Stimulated activated naive B cell treated with anti-CD40 and anti-IgM and Interleukin-4, amounts not matched to agents 10 μg/mL and 1 μg/mL and 100 μg/mL, for 72 hours (primary cell): Measurements from ENCODE around the gene TMEM254.
"Not testable (repeated sequence)": the region's sequence is repeated elsewhere in the genome, so short reads cannot be mapped to it uniquely, and the experiment has no call there.

Experiments
- ATAC-seq, 2 donors: fragments of 150-1000 bp; cut with Tn5 transposase; replicated peaks; 2 replicates each; pipeline ENCODE4 v1.10.0; 2021; ENCODE audit warnings: moderate library complexity in 1 of 2
- DNase-seq: peaks from one replicate; pipeline ENCODE4 v3.0.0; 2021
- H3K27ac Mint-ChIP-seq: one replicate; pipeline ENCODE4 v1.8.0; 2022; ENCODE audit warnings: mild to moderate bottlenecking, mixed read lengths
- H3K27me3 Mint-ChIP-seq, 2 donors: one replicate each; pipeline ENCODE4 v1.8.0; 2022; ENCODE audit warnings: mixed read lengths in 2 of 2
- H3K36me3 Mint-ChIP-seq, 2 donors: one replicate each; pipeline ENCODE4 v1.8.0; 2022; ENCODE audit warnings: mixed read lengths in 2 of 2, mild to moderate bottlenecking in 1 of 2
- H3K4me1 Mint-ChIP-seq, 2 donors: one replicate each; pipeline ENCODE4 v1.8.0; 2022; ENCODE audit warnings: mixed read lengths in 2 of 2, mild to moderate bottlenecking in 1 of 2
- H3K4me3 Mint-ChIP-seq, 2 donors: one replicate each; pipeline ENCODE4 v1.8.0; 2022; ENCODE audit warnings: mild to moderate bottlenecking in 2 of 2, mixed read lengths in 2 of 2, moderate library complexity in 1 of 2
- H3K9me3 Mint-ChIP-seq, 2 donors: one replicate each; pipeline ENCODE4 v1.8.0; 2022; ENCODE audit warnings: mixed read lengths in 2 of 2, mild to moderate bottlenecking in 1 of 2

Gene TMEM254

DNA sequence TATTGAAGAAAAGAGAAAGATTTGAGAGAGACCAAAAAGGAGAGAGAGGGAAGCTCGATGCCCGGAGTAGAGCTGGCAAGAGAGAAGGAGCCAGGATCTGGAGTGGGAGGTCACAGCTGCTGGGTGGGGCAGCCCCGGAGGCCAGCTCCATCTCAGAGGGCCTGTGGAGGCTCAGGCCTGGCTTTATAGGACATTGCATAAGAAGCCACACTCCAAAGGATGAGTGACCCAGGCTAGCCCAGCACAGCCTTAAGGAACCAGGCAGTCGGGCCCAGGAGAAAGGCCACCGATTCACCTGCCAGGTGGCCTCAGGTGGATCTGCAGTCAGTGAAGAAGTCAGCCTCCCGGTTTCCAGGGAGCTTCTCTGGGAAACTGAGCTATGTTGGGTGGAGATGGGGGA lies 54.7 kb downstream of the TMEM254 start:
- Mint-ChIP-seq H3K36me3 (no peaks in the 10 kb centered on the region), H3K9me3 (no peaks in the 10 kb centered on the region), H3K27ac (no peak overlapping the region), H3K4me1 (peaks cover 4 to 9% of the 10 kb centered on the region in 2 donors), H3K27me3 (peaks cover 25 to 33% of the 10 kb centered on the region in 2 donors), H3K4me3 (peak overlapping the region in 1 of 2 donors; percentile 23)
- no peak for DNase-seq
- no peak for ATAC-seq

DNA sequence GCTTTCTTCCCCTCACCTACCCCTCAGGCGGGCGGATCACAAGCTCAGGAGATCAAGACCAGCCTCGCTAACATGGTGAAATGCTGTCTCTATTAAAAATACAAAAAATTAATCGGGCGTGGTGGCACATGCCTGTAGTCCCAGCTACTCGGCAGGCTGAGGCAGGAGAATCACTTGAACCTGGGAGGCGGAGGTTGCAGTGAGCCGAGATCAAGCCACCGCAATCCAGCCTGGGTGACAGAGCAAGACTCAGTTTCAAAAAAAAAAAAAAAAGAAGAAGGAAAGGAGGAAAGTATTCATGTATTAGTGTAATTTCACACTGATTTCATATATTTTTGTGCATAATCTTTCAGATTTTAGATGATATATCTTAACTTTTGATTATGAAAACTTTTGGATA lies 55.2 kb downstream of the TMEM254 start:
- not testable (repeated sequence) for H3K9me3 Mint-ChIP-seq, H3K4me1 Mint-ChIP-seq, H3K36me3 Mint-ChIP-seq, DNase-seq, ATAC-seq, H3K27ac Mint-ChIP-seq, H3K4me3 Mint-ChIP-seq
- H3K27me3 Mint-ChIP-seq: peaks cover 25 to 33% of the 10 kb centered on the region in 2 donors

DNA sequence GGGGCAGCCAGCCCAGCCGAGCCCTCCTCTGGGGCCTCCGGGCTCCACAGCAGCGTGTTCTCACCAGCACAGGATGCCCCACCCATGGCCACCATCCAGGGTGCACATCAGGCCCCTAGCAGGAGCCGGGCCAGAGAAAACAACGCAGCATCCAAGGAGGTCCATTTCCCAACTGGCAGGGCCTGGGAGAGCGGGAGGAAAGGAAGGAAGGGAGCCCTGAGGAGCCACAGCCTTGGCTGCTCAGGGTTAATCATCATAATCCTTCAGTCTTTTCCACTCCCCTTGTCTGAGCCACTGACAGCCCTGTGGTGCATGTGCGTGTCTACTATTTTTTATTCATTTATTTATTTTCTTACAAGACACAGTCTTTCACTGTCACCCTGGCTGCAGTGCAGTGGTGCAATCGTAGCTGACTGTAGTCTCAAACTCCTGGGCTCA lies 57.7 kb downstream of the TMEM254 start:
- no peaks in the 10 kb centered on the region for H3K9me3 Mint-ChIP-seq
- H3K27ac Mint-ChIP-seq: no peak overlapping the region
- H3K4me3 Mint-ChIP-seq: no peak overlapping the region
- H3K36me3 Mint-ChIP-seq: no peaks in the 10 kb centered on the region
- H3K27me3 Mint-ChIP-seq: peaks cover 40 to 48% of the 10 kb centered on the region in 2 donors
- ATAC-seq (no peak), DNase-seq (no peak)
- H3K4me1 Mint-ChIP-seq: peaks cover 4 to 9% of the 10 kb centered on the region in 2 donors

DNA sequence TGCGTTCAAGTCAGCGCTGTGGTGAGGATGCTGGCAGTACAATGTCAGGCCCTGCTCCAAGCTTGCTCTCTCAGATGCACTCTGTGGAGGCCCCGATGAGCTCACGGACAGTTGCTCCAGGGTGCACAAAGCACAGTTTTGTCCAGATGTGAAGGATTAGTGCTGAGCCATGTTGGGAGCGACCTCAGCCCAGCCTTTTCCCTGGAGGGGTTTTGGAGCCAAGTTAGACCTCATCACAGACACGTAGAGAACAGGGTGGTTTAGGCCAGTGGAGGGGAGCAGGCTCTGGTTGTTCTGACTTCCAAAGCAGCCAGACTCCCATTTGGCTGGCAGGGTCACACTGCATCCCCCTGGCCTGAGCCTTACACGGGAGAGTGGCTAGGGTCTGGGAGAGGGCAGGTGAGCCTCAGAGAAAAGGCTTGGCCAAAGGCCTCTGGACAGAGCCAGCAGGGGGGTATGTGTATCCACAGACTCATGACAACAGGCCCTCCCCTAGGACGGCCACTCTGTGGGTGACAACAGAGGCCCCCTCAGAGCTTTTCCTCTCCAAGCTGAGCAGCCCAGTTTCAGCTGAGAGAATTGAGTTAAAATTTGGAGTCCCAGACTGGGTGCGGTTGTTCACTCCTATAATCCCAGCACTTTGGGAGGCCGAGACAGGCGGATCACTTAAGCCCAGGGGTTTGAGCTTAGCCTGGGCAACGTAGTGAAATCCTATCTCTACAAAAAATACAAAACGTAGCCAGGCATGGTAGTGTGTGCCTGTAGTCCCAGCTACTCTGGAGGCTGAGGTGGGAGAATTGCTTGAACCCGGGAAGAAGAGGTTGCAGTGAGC lies 58.8 kb downstream of the TMEM254 start:
- H3K9me3 Mint-ChIP-seq: no peaks in the 10 kb centered on the region
- H3K27me3 Mint-ChIP-seq: peaks cover 46 to 52% of the 10 kb centered on the region in 2 donors
- H3K36me3 Mint-ChIP-seq: no peaks in the 10 kb centered on the region
- no peak overlapping the region for H3K4me3 Mint-ChIP-seq
- DNase-seq (no peak), ATAC-seq (no peak)
- no peak overlapping the region for H3K27ac Mint-ChIP-seq
- peaks cover 4 to 9% of the 10 kb centered on the region in 2 donors for H3K4me1 Mint-ChIP-seq

DNA sequence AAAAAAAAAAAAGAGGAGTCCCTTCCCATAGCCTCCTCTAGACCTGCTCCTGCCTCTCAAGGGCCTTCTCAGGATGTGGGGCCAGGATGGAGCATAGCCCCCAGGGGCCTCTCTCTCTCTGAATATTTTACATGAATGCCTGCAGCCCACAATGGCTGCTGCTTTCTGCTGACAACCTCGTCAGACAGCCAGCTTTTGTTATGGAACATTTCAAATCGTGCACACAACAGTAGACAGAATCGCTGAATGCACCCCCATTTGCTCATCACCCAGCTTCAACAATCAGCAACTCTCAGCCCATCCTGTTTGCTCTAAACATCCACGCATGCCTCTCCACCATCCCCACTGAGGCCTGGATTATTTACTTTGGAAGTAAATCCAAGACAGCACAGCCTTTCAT lies 59.5 kb downstream of the TMEM254 start:
- Mint-ChIP-seq H3K9me3 (no peaks in the 10 kb centered on the region), H3K4me3 (no peak overlapping the region), H3K4me1 (peaks cover 1 to 5% of the 10 kb centered on the region in 2 donors), H3K36me3 (no peaks in the 10 kb centered on the region), H3K27ac (no peak overlapping the region), H3K27me3 (peaks cover 42 to 47% of the 10 kb centered on the region in 2 donors)
- no peak for DNase-seq
- ATAC-seq: no peak

DNA sequence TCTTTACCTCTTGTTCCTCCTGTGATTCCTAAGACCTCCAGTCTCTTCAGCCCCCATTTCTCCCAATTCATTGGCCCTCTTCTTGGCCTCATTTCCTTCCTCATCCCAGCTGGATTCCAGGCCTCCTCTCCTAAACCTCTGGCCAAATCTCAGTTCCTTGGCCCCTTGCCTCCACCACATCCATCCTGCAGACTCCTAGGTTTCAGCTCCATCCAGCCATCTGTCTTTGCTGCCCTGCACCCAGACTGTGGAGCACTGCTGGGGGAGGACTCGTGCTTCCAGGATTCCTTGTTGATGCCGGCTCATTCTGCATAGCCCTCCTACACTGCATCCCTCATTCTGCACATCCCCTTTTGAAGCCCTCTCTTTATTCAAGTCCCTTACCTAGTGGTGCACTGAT lies 60.8 kb downstream of the TMEM254 start:
- Mint-ChIP-seq H3K27ac (no peak overlapping the region), H3K9me3 (no peaks in the 10 kb centered on the region), H3K27me3 (peaks cover 34 to 36% of the 10 kb centered on the region in 2 donors), H3K4me1 (peaks cover 5 to 7% of the 10 kb centered on the region in 2 donors), H3K36me3 (no peaks in the 10 kb centered on the region), H3K4me3 (no peak overlapping the region)
- DNase-seq (no peak), ATAC-seq (no peak)

DNA sequence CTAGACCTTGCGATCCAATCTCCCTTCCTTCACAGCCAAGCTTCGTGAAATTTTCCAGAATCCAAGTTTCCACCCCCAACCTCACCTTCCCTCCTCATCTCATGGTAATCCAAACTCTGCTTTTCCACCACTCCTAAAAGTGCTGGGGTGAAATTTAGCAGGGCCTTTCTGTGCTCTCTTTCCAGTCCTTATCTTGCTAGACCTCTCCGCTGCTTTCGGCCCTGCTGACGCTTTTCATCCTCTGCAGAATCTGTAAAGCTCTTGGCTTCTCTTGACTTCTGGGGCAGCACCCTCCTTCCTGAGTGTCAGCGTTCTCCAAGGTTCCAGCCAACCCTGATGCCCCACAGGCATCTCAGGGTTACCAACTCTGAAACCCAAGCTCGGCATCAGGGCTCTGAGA lies 61.8 kb downstream of the TMEM254 start:
- H3K36me3 Mint-ChIP-seq: no peaks in the 10 kb centered on the region
- no peak for DNase-seq
- peaks cover 28 to 30% of the 10 kb centered on the region in 2 donors for H3K27me3 Mint-ChIP-seq
- H3K9me3 Mint-ChIP-seq: no peaks in the 10 kb centered on the region
- no peak for ATAC-seq
- peaks cover 11 to 16% of the 10 kb centered on the region in 2 donors for H3K4me1 Mint-ChIP-seq
- no peak overlapping the region for H3K27ac Mint-ChIP-seq
- H3K4me3 Mint-ChIP-seq: no peak overlapping the region

DNA sequence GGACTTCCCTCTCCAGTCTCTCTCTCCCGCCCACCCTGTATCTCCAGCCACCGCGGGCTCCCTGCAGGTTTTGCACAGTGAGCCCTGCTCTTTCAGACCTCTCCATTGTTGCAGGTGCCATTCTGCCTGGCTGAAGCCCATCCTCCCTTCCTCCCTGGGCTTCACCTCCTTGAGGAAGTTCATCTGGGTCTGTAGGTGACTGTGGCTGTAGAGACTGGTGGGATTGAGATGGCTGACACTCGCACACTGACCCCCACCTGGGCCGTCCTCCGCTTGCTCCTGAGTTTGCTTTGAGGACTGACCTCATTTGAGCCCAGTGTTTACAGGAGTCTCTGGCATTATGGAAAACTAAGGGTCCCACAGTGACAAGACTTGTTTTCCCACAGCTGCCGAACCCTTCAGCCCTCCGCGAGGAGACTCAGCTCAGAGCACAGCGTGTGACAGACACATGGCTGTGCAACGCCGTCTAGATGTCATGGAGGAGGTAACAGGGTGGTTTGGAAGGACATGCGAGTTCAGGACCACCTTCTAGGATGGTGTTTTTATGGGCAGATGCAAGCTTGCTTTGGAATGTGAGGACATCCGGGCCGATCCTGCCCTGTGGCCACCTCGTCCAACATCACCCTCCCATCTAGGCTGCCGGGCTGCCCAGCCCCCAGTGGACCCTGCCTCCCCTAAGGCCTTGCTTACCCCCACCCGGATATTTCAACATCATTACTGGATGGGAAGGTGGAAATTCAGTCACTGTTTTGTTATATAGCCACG lies 63.4 kb downstream of the TMEM254 start:
- H3K27me3 Mint-ChIP-seq: peaks cover 28 to 30% of the 10 kb centered on the region in 2 donors
- DNase-seq: no peak

More for the DNA sequence above, 63.4 kb downstream of the TMEM254 start:
- Mint-ChIP-seq H3K27ac (no peak overlapping the region), H3K36me3 (no peaks in the 10 kb centered on the region), H3K4me1 (peaks cover 13 to 22% of the 10 kb centered on the region in 2 donors), H3K4me3 (no peak overlapping the region), H3K9me3 (no peaks in the 10 kb centered on the region)
- no peak for ATAC-seq
